ENCODE results near the gene KCNN4. TPM values are rescaled to one million over a fixed set of nuclear protein-coding genes. Genes with fewer than 3 reads are reported as not detected.

The KCNN4 gene
- total and polyA plus RNA-seq, 2 donors (not counting 1 experiment from before 2014, with no cell fraction given), result 107 to 267 TPM

DNA sequence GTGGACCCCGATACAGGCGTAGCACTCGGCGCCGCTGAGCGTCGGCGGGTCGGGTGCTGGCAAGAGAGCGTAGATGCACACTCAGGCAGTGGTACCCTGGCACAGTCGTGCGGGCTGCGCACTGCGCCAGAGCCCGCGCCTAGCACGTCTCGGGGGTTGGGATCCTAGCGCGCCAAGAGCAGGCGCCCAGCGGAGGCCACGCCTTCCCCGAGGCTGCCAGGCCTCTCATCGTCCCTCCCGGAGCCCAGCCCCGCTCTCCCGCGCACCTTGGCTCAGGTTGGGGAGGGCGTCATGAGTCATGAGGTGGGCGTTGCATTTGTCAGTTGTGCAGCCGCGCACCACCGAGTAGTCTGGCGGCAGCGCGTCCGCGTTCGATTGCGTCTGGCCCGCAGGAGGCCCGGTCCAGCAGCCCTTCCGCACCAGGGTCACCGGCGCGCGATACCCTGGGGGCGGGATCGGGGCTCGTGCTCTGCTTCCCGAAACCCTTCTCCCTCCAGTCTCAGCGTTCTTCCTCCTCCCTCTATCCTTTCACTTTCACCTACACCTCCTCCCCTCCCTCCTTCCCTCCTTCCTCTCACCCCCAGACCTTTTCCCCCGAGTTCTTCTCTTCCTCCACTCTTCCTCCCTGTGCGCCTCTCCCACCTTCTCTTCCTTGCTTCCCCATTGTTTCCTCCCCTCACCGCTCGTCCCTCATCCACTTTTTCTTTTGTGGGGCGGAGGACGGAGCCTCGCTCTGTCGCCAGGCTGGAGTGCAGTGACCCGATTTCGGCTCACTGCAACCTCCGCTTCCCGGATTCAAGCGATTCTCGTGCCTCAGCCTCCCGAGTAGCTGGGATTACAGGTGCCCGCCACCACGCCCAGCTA, 18.0 kb upstream of the KCNN4 start:
- intact Hi-C loops (cut with micrococcal nuclease), result no loop called here
- Histone ChIP-seq H3K36me3 (replicated peaks in 1 of 2; ENCODE audit: control extremely low read depth in 1 of 2, control insufficient read depth in 1 of 2, extremely low read depth in 1 of 2, insufficient read depth in 2 of 2, low read length in 1 of 2) (no peaks in the 10 kb centered on the region), H3K4me2 (replicated peaks; ENCODE audit: low read depth, low read length, poor library complexity, severe bottlenecking) (peak overlapping the region; percentile 87), H3K27ac (ENCODE audit: low read length in 2 of 2) (no peak overlapping the region), H3K27me3 (replicated peaks in 1 of 4; ENCODE audit: control extremely low read depth in 1 of 4, control insufficient read depth in 3 of 4, insufficient read depth in 4 of 4, low read length in 3 of 4) (peaks cover 0 to 46% (median 14%) of the 10 kb centered on the region in 4 experiments), H2AFZ (ENCODE audit: insufficient read depth, low read depth, low read length, poor library complexity, severe bottlenecking) (peak overlapping the region; percentile 78), H3K4me1 (ENCODE audit: control insufficient read depth in 2 of 2, insufficient read depth in 2 of 2, low read length in 2 of 2) (peaks cover 11 to 12% of the 10 kb centered on the region in 2 donors), H3K9ac (ENCODE audit: low read length) (peak overlapping the region; percentile 64), H3K79me2 (ENCODE audit: control insufficient read depth, insufficient read depth, low read length) (no peaks in the 10 kb centered on the region), H3K4me3 (ENCODE audit: control extremely low read depth in 1 of 5, extremely low read depth in 1 of 5, insufficient read depth in 1 of 5, low read depth in 2 of 5, low read length in 4 of 5) (peak overlapping the region in 4 of 5 experiments; percentile 35 to 66 (median 52)), H4K20me1 (ENCODE audit: control insufficient read depth, insufficient read depth, low read length, poor library complexity, severe bottlenecking) (no peaks in the 10 kb centered on the region), H3K9me3 (ENCODE audit: control extremely low read depth in 1 of 3, control insufficient read depth in 2 of 3, insufficient read depth in 1 of 3, low read length in 2 of 3) (peaks cover 2 to 32% (median 5%) of the 10 kb centered on the region in 3 donors)
- Mint-ChIP-seq H3K4me3 (peak overlapping the region; percentile 82), H3K27ac (no peak overlapping the region), H3K9me3 (ENCODE audit: insufficient read depth) (no peaks in the 10 kb centered on the region), H3K27me3 (peaks cover 32% of the 10 kb centered on the region), H3K4me1 (peaks cover 10% of the 10 kb centered on the region)
- 20% methylated on average over 70 of the region's 70 CpGs for WGBS (ENCODE audit: insufficient coverage)
- POLR2A ChIA-PET, result interaction anchor here (0.6 kb wide), 1 partner anchor 413 kb away, joined by 3 read pairs; no protein-coding TSS in a partner anchor
- ATAC-seq (ENCODE audit: low read depth), result peak; percentile 45
- TF ChIP-seq, protein P1, sequence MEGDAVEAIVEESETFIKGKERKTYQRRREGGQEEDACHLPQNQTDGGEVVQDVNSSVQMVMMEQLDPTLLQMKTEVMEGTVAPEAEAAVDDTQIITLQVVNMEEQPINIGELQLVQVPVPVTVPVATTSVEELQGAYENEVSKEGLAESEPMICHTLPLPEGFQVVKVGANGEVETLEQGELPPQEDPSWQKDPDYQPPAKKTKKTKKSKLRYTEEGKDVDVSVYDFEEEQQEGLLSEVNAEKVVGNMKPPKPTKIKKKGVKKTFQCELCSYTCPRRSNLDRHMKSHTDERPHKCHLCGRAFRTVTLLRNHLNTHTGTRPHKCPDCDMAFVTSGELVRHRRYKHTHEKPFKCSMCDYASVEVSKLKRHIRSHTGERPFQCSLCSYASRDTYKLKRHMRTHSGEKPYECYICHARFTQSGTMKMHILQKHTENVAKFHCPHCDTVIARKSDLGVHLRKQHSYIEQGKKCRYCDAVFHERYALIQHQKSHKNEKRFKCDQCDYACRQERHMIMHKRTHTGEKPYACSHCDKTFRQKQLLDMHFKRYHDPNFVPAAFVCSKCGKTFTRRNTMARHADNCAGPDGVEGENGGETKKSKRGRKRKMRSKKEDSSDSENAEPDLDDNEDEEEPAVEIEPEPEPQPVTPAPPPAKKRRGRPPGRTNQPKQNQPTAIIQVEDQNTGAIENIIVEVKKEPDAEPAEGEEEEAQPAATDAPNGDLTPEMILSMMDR (IDR thresholded peaks at IDR 0.05), result no peak
- no peak for TF ChIP-seq EZH2 (IDR thresholded peaks at IDR 0.05; ENCODE audit: borderline replicate concordance, insufficient read depth, low read depth, low read length, poor library complexity, severe bottlenecking)
- DNase-seq, result peak; percentile 35
- CTCF ChIA-PET, result no interaction called here

- Histone ChIP-seq H2AFZ (ENCODE audit: insufficient read depth, low read depth, low read length, poor library complexity, severe bottlenecking) (peak overlapping the region; percentile 78), H3K27me3 (replicated peaks in 1 of 4; ENCODE audit: control extremely low read depth in 1 of 4, control insufficient read depth in 3 of 4, insufficient read depth in 4 of 4, low read length in 3 of 4) (peaks cover 0 to 52% (median 16%) of the 10 kb centered on the region in 4 experiments), H3K4me3 (ENCODE audit: control extremely low read depth in 1 of 5, extremely low read depth in 1 of 5, insufficient read depth in 1 of 5, low read depth in 2 of 5, low read length in 4 of 5) (peak overlapping the region in 4 of 5 experiments; percentile 35 to 66 (median 52)), H3K79me2 (ENCODE audit: control insufficient read depth, insufficient read depth, low read length) (no peaks in the 10 kb centered on the region), H3K27ac (ENCODE audit: low read length in 2 of 2) (no peak overlapping the region), H3K9ac (ENCODE audit: low read length) (peak overlapping the region; percentile 64), H3K36me3 (replicated peaks in 1 of 2; ENCODE audit: control extremely low read depth in 1 of 2, control insufficient read depth in 1 of 2, extremely low read depth in 1 of 2, insufficient read depth in 2 of 2, low read length in 1 of 2) (no peaks in the 10 kb centered on the region), H3K4me1 (ENCODE audit: control insufficient read depth in 2 of 2, insufficient read depth in 2 of 2, low read length in 2 of 2) (peaks cover 11 to 12% of the 10 kb centered on the region in 2 donors), H4K20me1 (ENCODE audit: control insufficient read depth, insufficient read depth, low read length, poor library complexity, severe bottlenecking) (no peaks in the 10 kb centered on the region), H3K9me3 (ENCODE audit: control extremely low read depth in 1 of 3, control insufficient read depth in 2 of 3, insufficient read depth in 1 of 3, low read length in 2 of 3) (peaks cover 2 to 32% (median 5%) of the 10 kb centered on the region in 3 donors), H3K4me2 (replicated peaks; ENCODE audit: low read depth, low read length, poor library complexity, severe bottlenecking) (peak overlapping the region; percentile 87)
- DNase-seq (no peak), ATAC-seq (ENCODE audit: low read depth) (no peak)
- TF ChIP-seq, protein P1 (IDR thresholded peaks at IDR 0.05), result no peak
- no peak for TF ChIP-seq EZH2 (IDR thresholded peaks at IDR 0.05; ENCODE audit: borderline replicate concordance, insufficient read depth, low read depth, low read length, poor library complexity, severe bottlenecking)
- Mint-ChIP-seq H3K9me3 (ENCODE audit: insufficient read depth) (no peaks in the 10 kb centered on the region), H3K27ac (no peak overlapping the region), H3K4me1 (peaks cover 10% of the 10 kb centered on the region), H3K4me3 (peak overlapping the region; percentile 82), H3K27me3 (peaks cover 39% of the 10 kb centered on the region)
- WGBS (ENCODE audit: insufficient coverage), result 61% methylated on average over 5 of the region's 5 CpGs
- intact Hi-C loops (cut with micrococcal nuclease), result no loop called here
- CTCF ChIA-PET, result no interaction called here
- POLR2A ChIA-PET, result no interaction called here
Observed at GRCh38 chr19:43798026-43798545, 17.3 kb upstream of the KCNN4 start.

Measured in B cell (primary cell).